ENCODE data around the gene SCAANT1. TPM values are rescaled to one million over a fixed set of nuclear protein-coding genes. Genes with fewer than 3 reads are reported as not detected.

The SCAANT1 gene
- total RNA-seq, 2 donors from 2014 or later: not detected

DNA sequence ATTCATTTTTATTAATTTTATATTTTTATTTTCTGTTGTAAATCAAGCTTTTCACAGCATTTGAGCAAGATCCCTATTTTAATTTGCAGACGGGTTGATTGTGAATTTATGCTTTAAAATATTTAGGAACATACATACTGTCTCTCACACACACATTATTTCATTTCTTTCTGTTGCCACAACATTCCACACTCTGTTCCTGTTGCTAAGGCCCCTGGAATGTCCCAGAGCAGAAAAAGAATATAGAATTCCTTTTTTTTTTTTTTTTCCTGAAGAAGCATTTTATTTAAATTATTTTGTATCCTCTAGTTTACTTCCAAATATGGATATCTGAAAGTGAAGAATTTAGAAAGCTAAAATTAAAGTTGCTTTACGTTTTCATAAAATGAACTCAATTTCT is 36.8 kb upstream of the SCAANT1 start:
- Histone ChIP-seq H3K9ac (ENCODE audit: low read depth in 2 of 2, low read length in 2 of 2) (no peak overlapping the region), H3K4me1 (peaks cover 3% of the 10 kb centered on the region), H3K27ac (no peak overlapping the region), H3K4me3 (no peak overlapping the region), H3K36me3 (no peaks in the 10 kb centered on the region), H3K27me3 (no peaks in the 10 kb centered on the region), H3K9me3 (no peaks in the 10 kb centered on the region)
- DNase-seq: no peak
- intact Hi-C loops (cut with DNase I): no loop called here
- TF ChIP-seq CTCF (IDR thresholded peaks at IDR 0.05): no peak

DNA sequence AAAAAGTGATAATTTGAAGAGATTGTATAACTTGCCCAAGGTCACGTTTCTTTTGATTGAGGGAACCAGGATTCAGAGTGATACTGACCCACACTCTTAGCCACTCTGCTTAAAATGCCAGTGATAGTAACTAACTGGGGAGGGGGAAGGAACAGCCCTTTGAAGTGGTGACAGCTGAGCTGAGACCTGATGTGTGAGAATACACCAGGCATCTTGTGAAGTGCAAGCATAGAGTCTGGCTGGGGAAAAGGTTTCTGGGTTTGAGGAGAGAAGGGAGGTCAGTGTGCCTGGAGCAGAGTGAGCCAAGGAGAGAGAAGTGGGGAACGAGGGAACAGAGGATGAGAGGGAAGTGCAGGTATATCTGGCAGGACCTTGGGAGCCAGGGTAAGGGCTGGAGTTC is 35.4 kb upstream of the SCAANT1 start:
- Histone ChIP-seq H3K9me3 (no peaks in the 10 kb centered on the region), H3K27ac (no peak overlapping the region), H3K4me3 (no peak overlapping the region), H3K9ac (ENCODE audit: low read depth in 2 of 2, low read length in 2 of 2) (no peak overlapping the region), H3K36me3 (no peaks in the 10 kb centered on the region), H3K27me3 (no peaks in the 10 kb centered on the region), H3K4me1 (peaks cover 3% of the 10 kb centered on the region)
- intact Hi-C loops (cut with DNase I): no loop called here
- no peak for TF ChIP-seq CTCF (IDR thresholded peaks at IDR 0.05)
- DNase-seq: no peak

DNA sequence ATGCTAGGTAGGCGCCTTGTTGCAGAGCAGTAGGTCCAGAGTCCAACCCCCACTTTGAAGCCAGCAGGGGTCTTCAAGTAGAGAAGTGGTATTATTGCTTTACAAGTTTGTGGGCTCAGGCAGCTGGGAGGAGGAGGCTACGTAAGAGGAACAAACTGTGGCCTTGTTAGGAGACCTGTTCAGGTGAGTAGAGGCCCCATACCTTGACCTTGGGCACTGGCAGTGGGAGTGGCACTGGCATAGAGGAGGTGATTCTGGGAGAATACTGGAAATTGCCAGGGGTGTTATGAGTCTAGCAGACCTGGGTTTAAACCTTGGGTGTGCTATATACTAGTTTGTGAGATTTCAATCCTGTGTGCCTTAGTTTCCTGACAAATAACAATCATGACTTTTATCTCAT is 34.6 kb upstream of the SCAANT1 start:
- no peak for DNase-seq
- H3K4me3 ChIP-seq: no peak overlapping the region
- no peak overlapping the region for H3K27ac ChIP-seq
- H3K4me1 ChIP-seq: peaks cover 3% of the 10 kb centered on the region
- intact Hi-C loops (cut with DNase I): no loop called here
- no peak for TF ChIP-seq CTCF (IDR thresholded peaks at IDR 0.05)
- H3K27me3 ChIP-seq: no peaks in the 10 kb centered on the region
- H3K36me3 ChIP-seq: no peaks in the 10 kb centered on the region
- H3K9me3 ChIP-seq: no peaks in the 10 kb centered on the region
- H3K9ac ChIP-seq (ENCODE audit: low read depth in 2 of 2, low read length in 2 of 2): no peak overlapping the region

GRCh38 chr3:63945558-63946096 is 33.4 kb upstream of the SCAANT1 start:
- Histone ChIP-seq H3K36me3 (no peaks in the 10 kb centered on the region), H3K9ac (ENCODE audit: low read depth in 2 of 2, low read length in 2 of 2) (no peak overlapping the region), H3K27ac (no peak overlapping the region), H3K4me1 (no peaks in the 10 kb centered on the region), H3K27me3 (no peaks in the 10 kb centered on the region), H3K9me3 (no peaks in the 10 kb centered on the region), H3K4me3 (no peak overlapping the region)
- DNase-seq: no peak
- intact Hi-C loops (cut with DNase I): no loop called here
- no peak for TF ChIP-seq CTCF (IDR thresholded peaks at IDR 0.05)

DNA sequence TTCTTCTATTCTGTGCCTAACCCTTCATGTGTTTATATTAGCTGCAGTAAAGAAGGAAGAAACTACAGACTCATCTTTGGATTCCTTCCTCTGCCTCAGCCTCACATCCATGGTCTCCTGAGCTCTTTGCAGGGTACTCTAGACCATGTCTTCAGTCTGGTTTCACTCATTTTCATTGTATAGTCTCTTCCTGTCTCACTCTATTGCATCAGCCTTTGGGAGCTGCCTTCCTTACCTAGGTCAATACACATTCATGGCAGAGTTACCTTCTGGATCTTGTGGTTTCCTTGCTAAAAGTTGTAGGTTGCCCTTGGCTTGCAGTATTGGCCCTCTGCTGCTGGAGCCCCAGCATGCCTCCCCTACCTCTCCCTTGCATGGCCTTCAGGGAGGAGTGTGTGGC is 31.5 kb upstream of the SCAANT1 start:
- no peak overlapping the region for H3K4me3 ChIP-seq
- H3K27me3 ChIP-seq: no peaks in the 10 kb centered on the region
- no peak for TF ChIP-seq CTCF (IDR thresholded peaks at IDR 0.05)
- H3K9me3 ChIP-seq: no peaks in the 10 kb centered on the region
- no peaks in the 10 kb centered on the region for H3K36me3 ChIP-seq
- H3K27ac ChIP-seq: no peak overlapping the region
- no peaks in the 10 kb centered on the region for H3K4me1 ChIP-seq
- no peak overlapping the region for H3K9ac ChIP-seq (ENCODE audit: low read depth in 2 of 2, low read length in 2 of 2)
- intact Hi-C loops (cut with DNase I): no loop called here
- no peak for DNase-seq
